NCI-H146 (cell line): ENCODE data around the gene AMOTL1.

Experiments used
- DNase-seq: peaks from one replicate; lab custom pipeline; 2025; lab: John Stamatoyannopoulos, UW

Gene AMOTL1, protein sequence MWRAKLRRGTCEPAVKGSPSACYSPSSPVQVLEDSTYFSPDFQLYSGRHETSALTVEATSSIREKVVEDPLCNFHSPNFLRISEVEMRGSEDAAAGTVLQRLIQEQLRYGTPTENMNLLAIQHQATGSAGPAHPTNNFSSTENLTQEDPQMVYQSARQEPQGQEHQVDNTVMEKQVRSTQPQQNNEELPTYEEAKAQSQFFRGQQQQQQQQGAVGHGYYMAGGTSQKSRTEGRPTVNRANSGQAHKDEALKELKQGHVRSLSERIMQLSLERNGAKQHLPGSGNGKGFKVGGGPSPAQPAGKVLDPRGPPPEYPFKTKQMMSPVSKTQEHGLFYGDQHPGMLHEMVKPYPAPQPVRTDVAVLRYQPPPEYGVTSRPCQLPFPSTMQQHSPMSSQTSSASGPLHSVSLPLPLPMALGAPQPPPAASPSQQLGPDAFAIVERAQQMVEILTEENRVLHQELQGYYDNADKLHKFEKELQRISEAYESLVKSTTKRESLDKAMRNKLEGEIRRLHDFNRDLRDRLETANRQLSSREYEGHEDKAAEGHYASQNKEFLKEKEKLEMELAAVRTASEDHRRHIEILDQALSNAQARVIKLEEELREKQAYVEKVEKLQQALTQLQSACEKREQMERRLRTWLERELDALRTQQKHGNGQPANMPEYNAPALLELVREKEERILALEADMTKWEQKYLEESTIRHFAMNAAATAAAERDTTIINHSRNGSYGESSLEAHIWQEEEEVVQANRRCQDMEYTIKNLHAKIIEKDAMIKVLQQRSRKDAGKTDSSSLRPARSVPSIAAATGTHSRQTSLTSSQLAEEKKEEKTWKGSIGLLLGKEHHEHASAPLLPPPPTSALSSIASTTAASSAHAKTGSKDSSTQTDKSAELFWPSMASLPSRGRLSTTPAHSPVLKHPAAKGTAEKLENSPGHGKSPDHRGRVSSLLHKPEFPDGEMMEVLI

DNA sequence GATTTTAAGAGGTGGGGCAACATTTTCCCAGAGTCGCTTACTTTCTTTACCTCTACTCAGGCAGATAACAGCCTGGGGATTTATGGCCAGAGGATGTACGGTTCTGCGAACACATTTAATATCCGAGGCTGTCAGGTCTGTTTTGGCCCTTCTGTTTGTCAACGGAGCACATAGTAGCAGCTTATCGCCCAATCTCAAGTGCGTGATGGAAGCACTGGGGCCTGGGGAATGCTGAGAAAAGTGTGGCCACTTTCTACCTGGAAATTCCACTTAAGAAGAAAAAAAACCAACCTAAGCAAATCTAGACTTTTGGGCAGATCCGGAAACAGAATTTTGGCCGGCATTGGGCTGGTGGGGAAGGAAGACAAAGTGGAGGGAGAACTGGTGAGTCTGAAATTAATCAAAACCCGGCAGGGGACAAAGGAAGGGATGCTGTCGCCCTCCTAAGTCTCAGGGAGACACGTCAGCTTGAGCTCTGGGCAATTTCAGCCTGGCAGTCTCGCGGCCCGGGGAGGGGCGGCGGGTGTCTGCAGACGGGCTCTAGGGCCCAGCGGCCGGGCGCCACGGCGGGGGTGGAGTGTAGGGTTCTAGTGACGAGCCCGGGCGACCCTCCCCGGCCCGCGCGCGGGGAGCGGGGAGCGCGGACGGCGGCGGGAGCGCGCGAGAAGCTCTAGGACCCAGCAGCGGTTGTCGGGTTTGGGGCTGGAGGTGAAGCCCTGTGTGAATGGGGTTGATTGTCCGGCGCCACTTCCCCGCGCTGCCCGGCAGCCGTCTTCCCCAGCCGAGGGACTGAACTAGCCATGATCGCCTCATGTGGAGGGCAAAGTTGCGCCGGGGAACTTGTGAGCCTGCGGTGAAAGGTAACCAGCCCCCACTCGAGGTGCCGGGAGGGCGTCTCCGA, at the start of gene AMOTL1:
Gene AMOTL1 (plus strand): TSS at position 656 of the 901 bp plus-strand sequence. CDS start 156 bp downstream, at position 812.
- DNase-seq: peak; percentile 82

DNA sequence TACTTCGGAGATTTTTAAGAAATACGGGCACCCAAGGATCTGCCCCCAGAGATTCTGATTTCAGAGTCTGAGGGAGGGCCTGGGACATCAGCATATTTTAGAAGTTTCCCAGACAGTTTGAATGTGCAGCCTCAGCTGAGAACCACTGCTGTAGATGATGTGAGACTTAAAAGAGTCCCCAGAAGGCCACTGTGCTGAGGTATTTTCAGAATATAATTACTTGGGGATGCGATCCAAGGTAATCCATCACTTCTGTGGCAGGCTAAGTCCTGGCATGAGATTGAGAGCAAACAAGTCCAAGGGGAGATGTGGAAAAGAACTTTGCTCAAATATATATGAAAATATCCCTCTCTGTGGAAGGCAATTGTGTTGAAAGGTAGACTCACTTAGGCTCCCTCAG, 48.3 kb upstream of the AMOTL1 start:
- DNase-seq: no peak

DNA sequence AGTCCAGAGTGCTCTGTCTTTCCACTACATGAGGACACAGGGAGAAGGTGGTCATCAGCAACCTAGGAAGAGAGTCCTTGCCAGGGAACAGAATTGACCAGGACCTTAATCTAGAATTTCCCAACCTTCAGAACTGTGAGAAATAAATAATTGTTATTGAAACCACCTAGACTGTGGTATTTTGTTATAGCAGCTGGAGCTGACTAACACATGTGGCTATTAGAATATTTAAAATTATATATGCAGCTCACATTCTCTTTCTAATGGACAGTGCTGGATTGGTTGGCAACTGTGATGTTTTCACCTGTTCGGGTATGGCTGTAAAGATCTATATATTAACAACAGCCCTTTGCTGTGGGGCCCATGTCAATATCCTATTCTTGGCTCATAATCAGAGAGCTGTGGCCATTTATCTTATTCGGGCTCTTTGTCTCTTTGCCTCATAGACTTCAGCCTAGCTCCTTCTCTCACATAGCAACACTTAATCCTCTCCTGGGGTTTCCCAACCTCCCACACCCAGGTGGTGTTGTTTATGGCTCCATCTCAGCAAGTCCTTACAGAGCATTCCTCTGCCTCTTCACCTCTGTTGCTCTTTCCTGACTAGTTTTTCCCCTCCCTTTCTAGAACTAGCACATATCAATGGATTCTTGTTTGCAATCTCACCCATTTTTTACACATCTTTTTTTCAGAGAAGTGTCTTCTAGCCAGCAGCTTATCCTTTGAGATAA, 46.4 kb upstream of the AMOTL1 start:
- DNase-seq: no peak

DNA sequence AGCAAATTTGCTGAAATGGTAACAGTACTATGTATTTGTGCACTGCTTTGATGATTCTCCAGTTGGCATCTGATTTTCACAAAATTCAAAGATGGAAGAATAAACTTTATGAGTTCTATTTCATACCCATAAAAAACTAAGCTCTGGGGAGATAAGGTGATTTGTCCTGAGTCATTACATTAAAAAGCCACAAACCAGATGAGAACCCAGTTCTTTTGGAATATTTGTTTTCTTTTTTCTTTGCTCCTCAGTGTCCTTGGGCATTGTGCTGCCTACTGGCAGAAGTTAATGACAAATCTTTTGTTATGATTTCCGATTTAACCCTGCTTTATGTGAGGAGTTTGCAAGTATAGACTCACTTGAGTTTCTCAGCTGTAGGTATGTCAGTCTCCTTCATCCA, 45.4 kb upstream of the AMOTL1 start:
- DNase-seq: no peak

DNA sequence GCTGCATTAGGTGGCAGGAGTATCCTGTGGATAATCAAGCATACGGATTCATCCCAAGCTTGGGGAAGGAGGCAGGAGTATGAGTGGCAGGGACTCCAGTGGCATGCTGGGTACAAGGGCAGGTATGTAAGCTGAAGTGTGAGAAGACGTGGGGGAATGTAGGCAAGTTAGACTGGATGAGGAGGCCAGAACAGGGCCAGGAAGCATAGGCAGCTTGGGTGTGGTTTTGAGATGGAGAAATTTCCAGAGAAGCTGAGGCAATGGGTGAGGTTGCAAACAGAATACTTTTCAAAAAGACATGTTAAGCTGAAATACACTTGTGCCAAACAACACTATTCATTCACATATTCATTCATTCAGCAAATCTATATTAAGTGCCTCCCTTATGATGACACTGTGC, 43.1 kb upstream of the AMOTL1 start:
- no peak for DNase-seq

DNA sequence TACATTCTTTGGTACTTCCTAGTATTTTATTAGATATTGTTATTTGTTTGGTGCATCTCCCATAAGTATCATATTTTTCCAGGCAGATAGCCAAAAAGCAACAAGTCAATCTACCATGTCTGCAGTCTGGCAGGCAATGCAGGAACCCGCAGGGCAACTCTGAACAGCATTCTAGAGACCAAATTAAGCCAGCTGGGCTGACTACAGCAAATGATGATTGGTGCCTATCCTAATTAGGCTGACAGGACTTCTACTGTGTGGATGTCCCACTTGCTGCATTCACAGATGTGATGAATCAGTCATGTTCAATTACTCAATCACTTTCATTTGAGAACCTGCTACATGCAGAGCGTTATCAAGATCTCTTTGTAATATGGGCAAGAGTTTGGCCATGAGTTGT, 40.3 kb upstream of the AMOTL1 start:
- DNase-seq: no peak

DNA sequence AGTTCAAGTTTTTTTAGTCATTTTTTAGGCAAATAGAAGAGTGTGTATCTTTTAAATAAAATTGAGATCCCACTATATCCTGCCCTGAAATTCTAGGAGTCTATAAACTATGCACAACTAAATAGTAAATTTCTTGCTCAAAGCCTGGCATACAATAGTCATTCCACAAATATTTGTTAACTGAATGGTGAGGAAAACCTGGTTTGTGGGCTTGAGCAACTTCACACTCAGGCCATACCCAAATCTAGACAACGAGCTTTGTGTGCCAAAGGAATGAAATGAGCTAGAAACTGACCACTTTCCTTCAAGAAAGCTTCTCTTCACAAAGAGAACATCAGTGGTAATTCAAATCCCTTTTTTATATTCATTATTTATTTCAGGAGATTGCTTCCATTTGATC, 39.6 kb upstream of the AMOTL1 start:
- DNase-seq: no peak

DNA sequence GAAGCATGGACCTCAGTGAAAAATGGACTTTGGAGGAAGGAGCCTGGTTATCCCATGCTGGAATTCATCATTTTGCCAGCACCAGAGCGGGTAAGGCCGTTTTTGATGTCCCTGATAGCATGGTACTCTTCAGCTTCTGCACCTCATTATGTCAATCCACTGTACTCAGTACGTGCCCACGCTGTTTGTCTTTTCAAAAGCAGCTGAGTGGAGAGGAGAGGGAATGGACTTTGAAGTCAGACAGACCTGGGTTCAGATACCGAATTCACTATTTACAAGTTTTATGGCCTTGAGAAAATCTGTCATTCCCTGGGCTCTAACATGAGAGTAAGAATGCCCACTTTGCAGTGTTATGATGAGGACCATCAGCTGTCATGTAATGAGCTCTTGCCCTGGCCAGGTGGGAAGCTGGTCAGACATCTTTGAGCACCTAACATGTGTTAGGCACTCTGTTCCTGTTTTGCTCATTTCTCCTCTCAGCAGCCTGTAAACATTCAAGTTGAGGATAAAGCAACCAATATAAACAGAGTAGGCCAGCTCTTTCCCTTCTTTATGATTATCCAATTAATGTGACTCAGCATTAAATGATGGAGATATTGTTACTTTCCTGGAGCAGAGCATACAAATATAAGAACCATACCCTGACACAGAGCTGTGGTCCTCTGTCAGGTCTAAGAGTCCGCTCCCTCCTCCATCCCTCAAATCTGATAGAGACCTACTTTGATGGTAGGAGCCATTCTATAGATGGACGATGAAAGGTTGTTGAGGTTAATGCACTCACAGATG, 39.0 kb upstream of the AMOTL1 start:
- DNase-seq: no peak

DNA sequence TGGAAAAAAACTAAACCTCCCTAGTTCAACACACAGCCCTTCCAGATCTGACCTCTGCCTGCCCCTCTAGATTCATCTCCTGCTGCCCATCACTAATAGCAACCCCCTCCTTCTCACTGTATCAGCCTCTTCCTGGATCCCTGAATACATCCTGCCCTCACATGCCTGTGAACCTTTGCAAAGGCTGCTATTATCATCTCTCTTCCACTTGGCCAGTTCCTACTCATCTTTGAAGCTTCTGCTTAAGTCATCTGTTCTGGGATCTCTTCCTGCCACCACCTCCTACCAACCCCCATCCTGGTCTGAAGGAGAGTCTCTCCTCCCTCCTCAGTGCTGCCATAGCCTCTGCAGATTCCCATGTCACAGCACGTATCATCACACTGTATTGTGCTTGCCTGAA, 38.0 kb upstream of the AMOTL1 start:
- DNase-seq: no peak

DNA sequence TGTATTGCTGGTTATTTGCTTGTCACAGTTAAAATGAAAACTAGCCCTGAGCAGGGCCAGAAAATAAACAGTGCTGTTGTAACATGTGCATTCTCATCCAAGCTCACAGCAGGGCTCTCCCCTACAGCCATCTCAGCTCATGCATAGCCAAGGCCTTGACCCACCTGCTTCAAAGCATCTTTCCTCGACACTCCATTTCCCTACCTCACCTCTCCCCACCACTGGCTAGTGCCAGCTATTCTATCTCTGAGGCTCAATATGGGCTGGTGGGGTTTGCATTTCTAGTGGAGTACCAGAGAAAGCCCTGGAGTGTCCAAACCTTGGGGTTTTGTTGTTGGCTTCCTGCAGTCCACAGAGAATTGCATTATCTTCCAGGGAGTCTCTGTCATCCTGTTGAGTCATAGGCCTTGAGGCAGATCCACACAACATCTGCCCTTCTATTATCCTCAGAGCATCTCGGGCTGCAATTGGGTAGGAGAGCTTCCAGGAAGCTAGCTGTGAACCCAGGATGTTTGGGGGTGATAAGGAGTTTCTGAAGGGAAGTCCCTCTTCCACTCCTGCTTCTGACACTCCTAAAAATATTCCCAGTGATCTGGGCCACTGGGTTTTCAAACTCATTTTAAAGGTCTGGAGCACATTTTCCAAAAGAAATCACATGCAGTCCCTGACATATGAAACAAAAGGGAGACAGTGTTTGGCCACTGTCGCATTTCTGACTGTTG, 36.1 kb upstream of the AMOTL1 start:
- peak; percentile 70 for DNase-seq

DNA sequence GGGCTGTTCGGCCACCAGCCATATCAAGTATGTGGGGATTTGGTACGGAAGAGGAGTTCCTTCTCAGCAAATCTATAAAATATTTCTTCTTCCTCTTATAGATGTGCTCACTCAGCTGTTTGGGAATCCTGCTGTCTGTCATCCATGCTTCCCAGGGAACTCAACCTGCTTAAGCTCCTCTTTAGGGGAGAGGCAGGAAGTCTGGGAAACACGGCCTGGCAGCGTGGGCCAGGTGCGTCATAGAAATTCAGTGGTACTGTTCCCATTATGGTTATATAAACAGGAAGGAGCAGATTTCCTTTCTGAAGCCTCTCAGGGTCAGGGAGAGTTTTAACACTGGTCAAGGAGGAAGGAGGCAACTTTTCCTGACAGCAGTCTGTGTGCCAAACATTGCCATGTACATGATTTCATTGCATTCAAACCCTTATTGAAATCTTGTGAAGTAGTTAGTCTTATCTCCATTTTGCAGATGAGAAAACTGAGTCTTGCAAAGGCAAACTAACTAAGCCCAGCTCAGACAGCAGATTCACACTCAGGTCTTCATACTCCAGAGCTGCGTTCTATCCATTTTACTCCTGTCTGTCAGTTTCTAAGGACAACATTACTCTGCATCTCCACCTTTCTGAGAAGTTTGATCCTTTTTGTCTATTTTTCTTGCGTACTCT, 35.4 kb upstream of the AMOTL1 start:
- peak; percentile 62 for DNase-seq

DNA sequence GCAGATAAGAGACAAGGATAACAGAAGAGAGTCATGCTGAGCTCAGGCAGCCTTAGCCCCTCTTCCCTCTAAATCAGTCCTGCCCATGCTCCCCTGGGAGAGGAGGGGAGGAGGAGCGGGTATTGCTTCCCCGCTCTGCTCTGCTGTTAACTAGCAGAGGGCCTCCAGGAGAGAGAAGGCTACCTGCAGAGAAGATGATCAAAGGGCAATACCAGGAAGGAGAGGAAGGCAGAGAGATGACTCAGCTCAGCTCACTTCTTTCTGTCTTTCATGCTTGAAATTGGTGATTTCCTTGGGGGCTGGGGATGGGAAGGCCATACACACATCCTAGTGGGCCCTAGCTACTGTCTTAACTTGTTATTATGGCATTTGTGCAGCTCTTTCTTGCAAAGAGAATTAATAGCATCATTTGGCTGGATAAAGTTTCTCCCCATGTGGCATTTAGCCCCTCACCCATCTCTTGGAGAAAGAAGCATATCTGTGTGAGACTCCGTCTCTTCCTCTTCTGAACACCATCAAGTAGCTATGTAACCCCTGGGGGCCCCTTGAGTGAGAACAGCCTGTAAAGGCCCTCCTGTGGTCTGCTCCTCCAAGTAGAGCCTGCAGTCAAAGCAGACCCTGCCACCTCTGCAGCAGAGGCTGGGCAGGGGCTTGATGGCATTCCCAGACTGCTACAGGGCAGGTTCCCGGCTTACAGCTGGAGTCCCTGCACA, 33.4 kb upstream of the AMOTL1 start:
- peak; percentile 86 for DNase-seq

DNA sequence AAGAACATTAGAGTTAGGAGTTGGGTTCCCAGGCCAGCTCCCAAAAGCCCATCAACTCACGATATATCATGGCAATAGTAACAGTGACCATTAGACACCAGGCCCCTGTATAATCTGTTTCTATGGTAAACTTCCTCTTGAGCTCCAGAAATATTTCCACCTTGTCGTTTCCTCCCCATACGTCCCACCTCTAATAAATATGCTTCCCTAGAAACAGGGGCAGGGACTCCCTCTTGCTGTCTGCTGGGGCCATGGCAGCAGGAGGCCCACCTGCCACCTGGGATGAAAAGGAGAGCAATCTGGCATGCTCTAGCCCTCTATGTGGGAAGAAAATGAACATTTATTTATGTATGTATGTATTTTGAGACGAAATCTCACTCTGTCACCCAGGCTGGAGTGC, 32.2 kb upstream of the AMOTL1 start:
- peak; percentile 53 for DNase-seq

DNA sequence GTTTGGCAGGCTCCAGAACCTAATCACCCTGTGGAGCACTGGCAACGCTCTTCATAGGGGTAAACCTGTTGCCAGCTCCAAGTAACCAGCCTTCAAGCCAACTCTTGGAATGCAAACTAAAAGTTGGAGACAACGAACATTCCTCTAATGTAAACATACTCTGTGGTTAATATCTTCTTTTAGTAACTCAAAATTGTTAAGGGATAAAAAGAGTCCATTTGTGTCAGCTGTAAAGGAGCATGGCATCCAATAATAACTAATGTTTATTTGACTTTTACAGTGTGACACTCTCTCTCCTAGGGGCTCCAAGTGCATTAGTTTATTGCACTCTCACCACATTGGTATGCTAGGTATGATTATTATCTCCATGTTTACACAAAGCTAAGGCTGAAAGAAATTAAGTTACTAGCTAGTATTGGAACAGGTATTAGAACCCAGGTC, 31.0 kb upstream of the AMOTL1 start:
- no peak for DNase-seq

DNA sequence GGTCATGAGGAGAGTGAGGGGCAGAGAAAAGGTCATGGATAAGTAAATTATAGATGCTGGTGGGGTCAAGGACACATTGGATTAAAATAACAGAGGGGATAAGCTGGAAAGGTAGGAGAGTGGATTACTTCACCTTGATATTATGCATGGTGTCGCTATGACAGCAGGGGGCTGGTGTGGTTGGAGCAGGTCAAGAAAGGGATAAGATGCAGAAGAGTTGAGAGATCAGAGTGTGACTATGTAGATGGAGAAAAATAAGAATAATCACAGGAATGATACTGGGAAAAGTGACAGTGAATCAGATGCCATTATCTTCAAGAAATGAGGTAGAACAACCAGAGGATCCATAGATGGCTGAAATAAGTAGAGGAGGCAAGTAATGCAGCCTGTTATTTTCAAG, 29.4 kb upstream of the AMOTL1 start:
- no peak for DNase-seq

DNA sequence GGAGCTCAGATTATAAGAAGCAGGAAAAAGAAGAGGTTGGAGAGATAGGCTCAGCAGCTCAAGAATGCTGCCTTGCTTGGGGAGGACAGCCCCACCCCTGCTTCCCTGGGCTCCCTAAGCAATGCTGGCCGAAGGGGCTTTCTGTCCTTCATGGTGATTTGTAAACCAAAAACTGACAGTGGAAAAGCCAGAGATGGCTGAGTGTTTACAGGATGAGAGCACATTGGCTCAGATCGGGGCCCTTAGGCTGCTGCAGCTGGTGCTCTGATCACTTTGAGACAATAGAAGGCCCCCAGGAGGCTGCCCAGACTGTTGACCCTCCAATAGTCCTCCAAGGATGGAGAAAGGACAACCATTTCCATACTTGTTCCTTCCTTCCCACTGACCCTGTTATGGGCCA, 28.8 kb upstream of the AMOTL1 start:
- peak; percentile 67 for DNase-seq

DNA sequence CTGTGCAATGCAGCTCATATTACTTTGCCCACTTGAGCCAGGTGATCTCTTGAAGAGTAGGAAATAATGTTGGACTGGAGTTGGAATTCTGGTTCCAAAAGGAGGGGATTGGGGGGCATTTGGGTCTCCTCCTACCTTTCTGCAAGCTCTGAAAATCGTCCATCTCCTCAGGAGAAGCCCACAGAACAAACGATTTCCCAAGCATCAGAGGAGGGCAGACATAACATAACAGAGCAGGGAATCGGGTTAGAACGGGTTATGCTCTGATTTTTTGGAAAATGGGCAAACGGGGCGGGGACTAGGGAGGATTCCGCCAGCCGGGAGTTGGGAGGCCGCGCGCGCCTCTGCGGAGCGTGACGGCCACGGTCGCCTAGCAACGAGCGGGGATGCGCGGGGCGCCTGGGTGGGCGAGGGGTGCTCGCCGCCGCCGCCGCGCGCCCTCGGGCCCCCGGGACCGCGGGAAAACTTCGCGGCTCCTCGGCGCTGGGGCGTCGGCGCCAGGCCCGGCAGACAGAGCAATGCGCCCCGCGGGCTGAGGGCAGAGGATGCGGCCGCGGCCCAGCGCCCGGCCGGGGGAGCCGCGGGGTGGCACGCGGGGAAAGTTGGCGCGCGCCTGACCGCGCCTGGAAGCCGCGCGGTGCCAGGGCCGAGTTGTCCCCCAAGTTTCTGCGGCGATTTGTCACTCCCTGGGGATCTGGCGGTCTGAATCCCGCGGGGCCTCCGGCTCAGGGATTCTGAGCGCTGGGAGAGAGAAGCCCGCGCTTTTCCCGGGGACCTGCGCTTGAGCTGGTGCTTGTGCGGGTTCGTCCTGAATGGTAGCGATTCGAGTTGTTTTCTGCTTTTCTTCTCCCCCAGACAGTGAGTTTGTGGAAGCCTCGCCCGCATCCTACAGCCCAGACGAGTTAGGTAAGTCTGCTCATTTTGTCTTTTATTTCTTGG, 27.8 kb upstream of the AMOTL1 start:
- peak; percentile 75 for DNase-seq
